GM19099 (cell line): ENCODE results near the gene CARS1.

Experiments used
- POLR2A ChIP-seq: IDR thresholded peaks from 3 replicates; pipeline ENCODE4 v1.6.1; 2011; ENCODE audit warnings: low read depth; ENCODE audit not compliant: insufficient read length; ENCODE audit errors: extremely low read depth

CARS1 gene

GRCh38 chr11:3037945-3038271, 19.3 kb downstream of the CARS1 start:
- no peak for TF ChIP-seq POLR2A

- no peak for TF ChIP-seq POLR2A
Measured at GRCh38 chr11:3037040-3037944, 19.9 kb downstream of the CARS1 start.

- TF ChIP-seq POLR2A, result no peak
Measured at GRCh38 chr11:3036419-3036818, 20.8 kb downstream of the CARS1 start.

- TF ChIP-seq POLR2A, result no peak
Measured at GRCh38 chr11:3035333-3035732, 21.9 kb downstream of the CARS1 start.

- TF ChIP-seq POLR2A, result no peak
Measured at GRCh38 chr11:3030289-3031070, 26.7 kb downstream of the CARS1 start.

GRCh38 chr11:3028813-3029212, 28.4 kb downstream of the CARS1 start:
- no peak for TF ChIP-seq POLR2A

- TF ChIP-seq POLR2A, result no peak
Measured at GRCh38 chr11:3026803-3027202, 30.4 kb downstream of the CARS1 start.

GRCh38 chr11:3022982-3023381, 34.2 kb downstream of the CARS1 start:
- no peak for TF ChIP-seq POLR2A

- peak; percentile 22 for TF ChIP-seq POLR2A
Measured at GRCh38 chr11:3022300-3022967, 34.8 kb downstream of the CARS1 start.

- no peak for TF ChIP-seq POLR2A
Measured at GRCh38 chr11:3021125-3021524, 36.1 kb downstream of the CARS1 start.

- no peak for TF ChIP-seq POLR2A
Measured at GRCh38 chr11:3020011-3020410, 37.2 kb downstream of the CARS1 start.

GRCh38 chr11:3018596-3018995, 38.6 kb downstream of the CARS1 start:
- no peak for TF ChIP-seq POLR2A

GRCh38 chr11:3016861-3017260, 40.4 kb downstream of the CARS1 start:
- TF ChIP-seq POLR2A, result no peak

- TF ChIP-seq POLR2A, result no peak
Measured at GRCh38 chr11:3015796-3016195, 41.4 kb downstream of the CARS1 start.

- no peak for TF ChIP-seq POLR2A
Measured at GRCh38 chr11:3014943-3015342, 42.3 kb downstream of the CARS1 start.
